HCT116 (cell line): ENCODE measurements around the gene RASAL2.

Experiments used
- CTCF ChIP-seq, 3 experiments: fragments of 200-600 bp in 1 of 3; sonication (generic) in 1 of 3; IDR thresholded peaks in 2 of 3; conservative IDR thresholded peaks in 1 of 3; 2 replicates each; pipeline ENCODE4 v1.5.1; 2012 to 2017; ENCODE audit warnings: low read depth in 2 of 3, low read length in 2 of 3, antibody characterized with exemption in 1 of 3, borderline replicate concordance in 1 of 3, control low read depth in 1 of 3, mild to moderate bottlenecking in 1 of 3, mixed read lengths in 1 of 3, mixed run types in 1 of 3, moderate library complexity in 1 of 3; ENCODE audit not compliant: insufficient read depth in 1 of 3
- MAX ChIP-seq: IDR thresholded peaks from 2 replicates; pipeline ENCODE4 v1.6.1; 2012
- POLR2AphosphoS5 ChIP-seq: IDR thresholded peaks from 2 replicates; pipeline ENCODE4 v1.6.1; 2011; ENCODE audit warnings: mild to moderate bottlenecking, low read depth, low read length, moderate library complexity

DNA sequence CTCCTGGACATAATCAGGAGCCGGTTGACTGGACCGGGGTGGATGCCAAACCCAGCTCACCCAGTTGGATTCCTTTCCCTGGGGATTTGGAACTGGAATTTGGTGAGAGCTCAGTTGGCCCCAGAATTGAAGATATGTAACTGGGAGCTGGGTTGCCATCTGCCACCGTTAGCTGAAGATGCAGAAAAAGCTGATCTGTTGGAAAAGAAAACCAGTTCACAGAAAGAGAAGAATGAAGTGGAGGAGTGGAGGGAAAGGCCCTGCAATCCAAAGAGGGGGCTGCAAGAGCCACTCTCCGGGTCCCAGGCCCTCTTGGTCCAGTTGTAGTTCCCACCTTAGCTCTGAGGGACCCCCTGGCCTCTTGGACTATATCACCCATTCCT, 435.0 kb downstream of the RASAL2 start:
- TF ChIP-seq POLR2AphosphoS5 (no peak), MAX (no peak), CTCF (IDR thresholded peaks at IDR 0.05 in 2 of 3, conservative IDR thresholded peaks at IDR 0.05 in 1 of 3; ENCODE audit: borderline replicate concordance in 1 of 3, insufficient read depth in 1 of 3, low read depth in 2 of 3, low read length in 2 of 3) (no peak)
